Measurements from ENCODE around the gene P2RX5. TPM values are rescaled to one million over a fixed set of nuclear protein-coding genes. Genes with fewer than 3 reads are reported as not detected.
A peak's percentile ranks its signal among the peaks of the same experiment; 100 is the strongest.

Gene P2RX5
- total and polyA plus RNA-seq, 2 experiments from 2014 or later, result 7.5 to 13.6 TPM

- peaks cover 41% of the 10 kb centered on the region for H3K79me2 ChIP-seq (replicated peaks; ENCODE audit: insufficient read depth)
- peak; percentile 1; the same call in 2 of the 3 replicates for ATAC-seq
Observed at GRCh38 chr17:3669085-3669347, 26.9 kb downstream of the P2RX5 start.

GRCh38 chr17:3668279-3669084 is 27.5 kb downstream of the P2RX5 start, which contains the start of the genes EMC6 and TAX1BP3:
Gene EMC6 (plus strand): TSS chr17:3668812. CDS start chr17:3669147, 335 bp downstream.
Gene TAX1BP3 (minus strand): TSS chr17:3668578. CDS start chr17:3668526, 52 bp downstream.
- peak within 1 kb of the TSS; percentile 52; the same call in 1 of the 2 replicates for H2AFZ ChIP-seq

More at GRCh38 chr17:3669085-3669347, 26.9 kb downstream of the P2RX5 start:
- peak overlapping the region; percentile 96 for H3K27ac Mint-ChIP-seq
- Histone ChIP-seq H3K27ac (ENCODE audit: low read depth) (peak overlapping the region; percentile 90), H3F3A (replicated peaks; ENCODE audit: low read depth) (peaks cover 21% of the 10 kb centered on the region; the same call in 1 of the 2 replicates), H3K4me3 (peak overlapping the region; percentile 99), H3K27me3 (ENCODE audit: insufficient read depth) (no peaks in the 10 kb centered on the region), H4K20me1 (replicated peaks; ENCODE audit: insufficient read depth) (peaks cover 14% of the 10 kb centered on the region), H3K4me1 (ENCODE audit: insufficient read depth) (peaks cover 7% of the 10 kb centered on the region; the same call in 1 of the 2 replicates), H3K9me2 (ENCODE audit: insufficient read depth) (no peaks in the 10 kb centered on the region), H2AFZ (peak overlapping the region; percentile 52; the same call in 1 of the 2 replicates), H3K4me2 (peak overlapping the region; percentile 98), H3K36me3 (ENCODE audit: insufficient read depth) (no peaks in the 10 kb centered on the region)
- peaks cover 19% of the 10 kb centered on the region for H3K27me3 Mint-ChIP-seq (ENCODE audit: insufficient read depth, low read depth, poor library complexity)
- TF ChIP-seq ETS1 (IDR thresholded peaks at IDR 0.05), result no peak
- TF ChIP-seq CREB1 (CRISPR knock-in tag; IDR thresholded peaks at IDR 0.05; ENCODE audit: low read depth), result no peak
- TF ChIP-seq POLR2AphosphoS5 (IDR thresholded peaks at IDR 0.05; ENCODE audit: low read depth), result no peak
- no peak for TF ChIP-seq ZNF331 (CRISPR knock-in tag; IDR thresholded peaks at IDR 0.05; ENCODE audit: low read depth)
- no peak for TF ChIP-seq CTCF (conservative IDR thresholded peaks at IDR 0.05; ENCODE audit: low read depth in 2 of 2)
- TF ChIP-seq EZH2phosphoT487 (IDR thresholded peaks at IDR 0.05; ENCODE audit: unreplicated experiment), result no peak
- no peak for TF ChIP-seq STAT1 (IDR thresholded peaks at IDR 0.05; ENCODE audit: unreplicated experiment)
- no peak for TF ChIP-seq EZH2 (IDR thresholded peaks at IDR 0.05; ENCODE audit: low read depth, unreplicated experiment)
- no peak for TF ChIP-seq ZNF114 (CRISPR knock-in tag; IDR thresholded peaks at IDR 0.05)
- no peak for DNase-seq (ENCODE audit: low spot score)
- peaks cover 22% of the 10 kb centered on the region; the same call in 2 of the 3 replicates for H3K36me3 Mint-ChIP-seq (ENCODE audit: low read depth)
- peaks cover 24% of the 10 kb centered on the region for H3K4me1 Mint-ChIP-seq
- peak overlapping the region; percentile 100 for H3K4me3 Mint-ChIP-seq
- no peaks in the 10 kb centered on the region; the same call in 2 of the 3 replicates for H3K9me3 Mint-ChIP-seq

More at GRCh38 chr17:3668279-3669084, 27.5 kb downstream of the P2RX5 start, which contains the start of the genes EMC6 and TAX1BP3:
- Histone ChIP-seq H3K9me2 (ENCODE audit: insufficient read depth) (no peaks in the 10 kb centered on the region), H3K4me2 (peak within 1 kb of the TSS; percentile 99), H3K79me2 (replicated peaks; ENCODE audit: insufficient read depth) (peaks cover 41% of the 10 kb centered on the region), H3K27me3 (ENCODE audit: insufficient read depth) (no peaks in the 10 kb centered on the region), H3K4me1 (ENCODE audit: insufficient read depth) (peaks cover 7% of the 10 kb centered on the region; the same call in 1 of the 2 replicates), H3K4me3 (peak within 1 kb of the TSS; percentile 99), H3F3A (replicated peaks; ENCODE audit: low read depth) (peaks cover 21% of the 10 kb centered on the region; the same call in 1 of the 2 replicates), H3K27ac (ENCODE audit: low read depth) (peak within 1 kb of the TSS; percentile 98), H3K36me3 (ENCODE audit: insufficient read depth) (no peaks in the 10 kb centered on the region), H4K20me1 (replicated peaks; ENCODE audit: insufficient read depth) (peaks cover 14% of the 10 kb centered on the region)
- peak within 1 kb of the TSS; percentile 96 for H3K27ac Mint-ChIP-seq
- H3K4me3 Mint-ChIP-seq, result peak within 1 kb of the TSS; percentile 100
- peaks cover 23% of the 10 kb centered on the region; the same call in 2 of the 3 replicates for H3K36me3 Mint-ChIP-seq (ENCODE audit: low read depth)
- TF ChIP-seq ETS1 (IDR thresholded peaks at IDR 0.05), result 0 out of 2 replicates have a peak, but pooled peaks have one; percentile 35
- TF ChIP-seq REST (IDR thresholded peaks at IDR 0.05; ENCODE audit: unreplicated experiment), result no peak
- peak; percentile 98 for TF ChIP-seq POLR2AphosphoS5 (IDR thresholded peaks at IDR 0.05; ENCODE audit: low read depth)
- ATAC-seq, result peak; percentile 93
- H3K9me3 Mint-ChIP-seq, result no peaks in the 10 kb centered on the region; the same call in 2 of the 3 replicates
- DNase-seq (ENCODE audit: low spot score), result peak; percentile 99
- H3K27me3 Mint-ChIP-seq (ENCODE audit: insufficient read depth, low read depth, poor library complexity), result peaks cover 21% of the 10 kb centered on the region
- H3K4me1 Mint-ChIP-seq, result peaks cover 24% of the 10 kb centered on the region

All from GM23338 (cell line).